Lower leg skin (tissue), 4 donors: ENCODE results near the gene TAP1. TPM values are rescaled to one million over a fixed set of nuclear protein-coding genes. Genes with fewer than 3 reads are reported as not detected.

Experiments used
- DNase-seq, 2 donors: peaks; one replicate each; pipeline ENCODE4 v3.0.0-alpha.2; 2019; ENCODE audit warnings: low spot score in 2 of 2
- H3K4me3 ChIP-seq: fragments of 200-600 bp; sonication (generic); 2 replicates; pipeline ENCODE4 v1.5.1; 2017; ENCODE audit warnings: mild to moderate bottlenecking, low read depth; ENCODE audit not compliant: poor library complexity, severe bottlenecking
- CTCF ChIP-seq, 3 donors: fragments of 450-650 bp; IDR thresholded peaks; one replicate each; pipeline ENCODE4 v1.5.1; 2016; ENCODE audit warnings: antibody characterized with exemption in 3 of 3, mild to moderate bottlenecking in 3 of 3, moderate library complexity in 2 of 3
- POLR2A ChIP-seq, 2 donors: fragments of 450-650 bp; IDR thresholded peaks; one replicate each; pipeline ENCODE4 v1.6.1; 2016 to 2017; ENCODE audit warnings: antibody characterized with exemption in 2 of 2, mild to moderate bottlenecking in 1 of 2, moderate library complexity in 1 of 2
- WGBS, 2 donors: methylation state at CpG; one replicate each; pipeline ENCODE4 v1.1.5; 2018; 5-methylcytosine and 5-hydroxymethylcytosine counted together
- intact Hi-C: fragments of 100-400 bp; cut with DNase I; formaldehyde crosslinking; loops from one replicate; pipeline ENCODE4 v1.15.0; 2023; ENCODE audit warnings: low total_unique reads
- total RNA-seq, 4 donors: library from RNA; depleted of rRNA; stranded (reverse); fragments of >200 nt; gene quantifications; one replicate each; pipeline ENCODE4 v1.1.0, GENCODE V29; 2016

The TAP1 gene
- total RNA-seq, 4 donors from 2014 or later: 90.7 to 113 (median 105) TPM

DNA sequence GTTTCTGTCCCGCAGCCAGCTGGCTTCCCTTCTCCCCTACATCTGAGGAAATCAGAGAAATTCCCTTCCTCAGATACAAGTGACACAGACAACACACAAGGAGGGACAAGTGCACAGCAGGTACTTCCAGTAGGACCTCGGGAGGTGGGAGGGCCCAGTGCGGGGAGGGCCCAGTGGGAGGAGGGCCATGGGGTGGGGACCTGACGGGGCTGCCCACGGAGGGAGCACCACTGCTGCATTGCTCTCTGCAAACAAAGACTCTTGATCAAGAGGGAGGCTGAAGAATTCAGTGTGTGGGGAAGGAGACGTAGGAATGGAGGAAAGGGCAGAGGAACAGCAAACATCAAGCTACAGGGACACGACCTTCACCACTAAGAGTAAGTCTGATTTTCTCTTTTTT, 24.0 kb downstream of the TAP1 start:
- no peak overlapping the region for H3K4me3 ChIP-seq
- intact Hi-C loops: no loop called here
- TF ChIP-seq CTCF (IDR thresholded peaks at IDR 0.05) (no peak), POLR2A (IDR thresholded peaks at IDR 0.05) (no peak)
- DNase-seq: no peak
- 76 to 78% methylated on average over 7 of the region's 7 CpGs for WGBS, 2 donors

DNA sequence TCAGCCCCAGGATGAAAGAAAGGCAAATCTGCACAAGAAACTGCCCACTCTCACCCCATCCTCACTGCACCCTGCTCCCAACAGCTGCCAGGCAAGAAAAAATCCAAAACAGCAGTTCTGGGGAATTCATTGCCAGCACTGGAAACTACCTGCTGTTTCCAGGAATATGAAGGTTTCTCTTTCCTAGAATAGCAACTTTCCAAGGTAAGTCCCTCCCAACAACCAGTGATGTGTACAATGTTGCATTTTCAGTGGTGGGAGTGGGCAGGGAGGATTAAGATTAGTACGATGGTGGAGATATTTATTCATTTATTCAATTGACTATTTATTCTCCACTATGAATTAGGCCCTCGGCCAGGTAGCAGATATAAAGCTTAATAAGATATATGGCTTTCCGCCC, 26.5 kb downstream of the TAP1 start:
- intact Hi-C loops: no loop called here
- WGBS, 2 donors: 65 to 68% methylated on average over 3 of the region's 3 CpGs
- no peak for TF ChIP-seq POLR2A (IDR thresholded peaks at IDR 0.05)
- TF ChIP-seq CTCF (IDR thresholded peaks at IDR 0.05): no peak

GRCh38 chr6:32825966-32826365, 27.5 kb downstream of the TAP1 start:
- intact Hi-C loops: no loop called here
- H3K4me3 ChIP-seq: no peak overlapping the region
- 53 to 60% methylated on average over 2 of the region's 2 CpGs for WGBS, 2 donors
- TF ChIP-seq CTCF (IDR thresholded peaks at IDR 0.05) (no peak), POLR2A (IDR thresholded peaks at IDR 0.05) (no peak)
- no peak for DNase-seq

More for the DNA sequence above, 26.5 kb downstream of the TAP1 start:
- H3K4me3 ChIP-seq: no peak overlapping the region
- no peak for DNase-seq

DNA sequence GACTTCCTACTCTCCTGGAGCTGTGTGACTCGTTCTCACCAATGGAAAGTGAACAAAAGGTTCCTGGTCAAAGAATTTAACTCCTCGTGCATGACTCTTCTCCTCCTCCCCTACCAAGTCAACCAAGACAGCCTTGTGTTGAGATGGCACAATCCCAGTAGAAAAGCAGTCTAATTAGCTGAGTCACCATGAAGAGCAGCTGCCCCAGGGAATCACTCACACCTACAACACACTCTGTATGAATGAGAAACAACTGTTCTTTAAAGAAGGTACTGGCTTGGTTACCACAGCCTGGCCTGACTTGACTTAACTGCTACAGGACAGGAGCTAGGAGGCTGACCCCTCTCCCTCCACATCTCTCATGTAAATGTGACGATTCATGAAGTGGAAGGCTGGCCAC, 33.8 kb downstream of the TAP1 start:
- H3K4me3 ChIP-seq: no peak overlapping the region
- TF ChIP-seq POLR2A (IDR thresholded peaks at IDR 0.05) (no peak), CTCF (IDR thresholded peaks at IDR 0.05) (no peak)
- no peak for DNase-seq
- 38 to 41% methylated on average over 3 of the region's 3 CpGs for WGBS, 2 donors
- intact Hi-C loops: no loop called here

- intact Hi-C loops: no loop called here
- no peak for TF ChIP-seq POLR2A (IDR thresholded peaks at IDR 0.05)
- no peak for TF ChIP-seq CTCF (IDR thresholded peaks at IDR 0.05)
- no peak for DNase-seq
- no peak overlapping the region for H3K4me3 ChIP-seq
- 72 to 85% methylated on average over 2 of the region's 2 CpGs for WGBS, 2 donors
These were observed 34.6 kb downstream of the TAP1 start for GRCh38 chr6:32818867-32819266.

GRCh38 chr6:32816746-32817204, 36.7 kb downstream of the TAP1 start, which contains the start of gene HLA-DOB:
HLA-DOB (minus strand) TSS chr6:32817002; CDS start chr6:32816951, 51 bp downstream.
- TF ChIP-seq CTCF (IDR thresholded peaks at IDR 0.05) (no peak), POLR2A (IDR thresholded peaks at IDR 0.05) (no peak)
- no peak within 1 kb of the TSS for H3K4me3 ChIP-seq
- WGBS, 2 donors: 12 to 25% methylated on average over 3 of the region's 3 CpGs
- intact Hi-C loops: no loop called here
- DNase-seq: no peak
